Measurements from ENCODE around the gene FRMPD2.
"Not testable (repeated sequence)": the region's sequence is repeated elsewhere in the genome, so short reads cannot be mapped to it uniquely, and the experiment has no call there.

The FRMPD2 gene

GRCh38 chr10:48125631-48126030 is 148.9 kb downstream of the FRMPD2 start:
- not testable (repeated sequence) for DNase-seq (ENCODE audit: low spot score)

GRCh38 chr10:48122618-48123017 is 151.9 kb downstream of the FRMPD2 start:
- not testable (repeated sequence) for DNase-seq (ENCODE audit: low spot score)

GRCh38 chr10:48110277-48110676 is 164.2 kb downstream of the FRMPD2 start:
- DNase-seq (ENCODE audit: low spot score): not testable (repeated sequence)
